Measurements from ENCODE around the gene HNRNPCL1.
"Not testable (repeated sequence)": the region's sequence is repeated elsewhere in the genome, so short reads cannot be mapped to it uniquely, and the experiment has no call there.

HNRNPCL1 gene

DNA sequence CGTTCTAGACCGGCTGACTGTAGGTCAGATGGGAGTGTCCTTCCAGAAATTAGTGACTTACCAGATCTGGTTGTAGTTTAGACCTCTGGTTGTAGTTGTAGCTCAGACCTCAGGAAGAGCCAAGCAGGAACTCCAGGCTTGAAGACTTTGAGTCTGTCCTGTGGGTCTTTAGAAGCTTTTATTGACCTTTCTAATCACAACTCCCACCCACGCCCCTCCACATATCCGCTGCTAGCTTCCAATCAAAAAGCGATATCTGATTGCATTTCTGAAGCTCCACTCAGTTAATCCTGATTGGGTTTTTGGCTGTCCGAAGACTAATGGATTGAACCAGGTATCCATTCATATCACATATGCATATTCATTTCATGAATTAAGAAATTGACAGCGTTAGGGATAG lies at the start of gene HNRNPCL1:
Gene HNRNPCL1, minus strand, starts transcription at position 101 of the 400 bp plus-strand sequence. CDS start 431 bp downstream, outside the sequence.
- DNase-seq: not testable (repeated sequence)

GRCh38 chr1:12898170-12898569 lies 49.6 kb upstream of the HNRNPCL1 start, which contains the start of gene PRAMEF10:
PRAMEF10 (minus strand) TSS chr1:12898270; CDS start chr1:12895847, 2,423 bp downstream.
- not testable (repeated sequence) for DNase-seq

DNA sequence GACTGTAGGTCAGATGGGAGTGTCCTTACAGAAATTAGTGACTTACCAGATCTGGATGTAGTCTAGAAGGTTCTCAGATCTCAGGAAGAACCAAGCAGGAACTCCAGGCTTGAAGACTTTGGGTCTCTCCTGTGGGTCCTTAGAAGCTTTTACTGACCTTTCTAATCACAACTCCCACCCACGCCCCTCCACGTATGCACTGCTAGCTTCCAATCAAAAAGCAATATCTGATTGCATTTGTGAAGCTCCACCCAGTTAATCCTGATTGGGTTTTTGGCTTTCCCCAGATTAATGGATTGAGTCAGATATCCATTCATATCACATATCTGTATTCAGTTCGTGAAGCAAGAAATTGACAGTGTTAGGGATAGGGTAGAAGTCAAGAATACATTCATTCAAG lies 37.6 kb upstream of the HNRNPCL1 start, which contains the start of gene PRAMEF4:
Gene PRAMEF4, minus strand, starts transcription at position 101 of the 400 bp plus-strand sequence. CDS start 2,807 bp downstream, outside the sequence.
- not testable (repeated sequence) for DNase-seq

- not testable (repeated sequence) for DNase-seq
Observed at GRCh38 chr1:12878453-12878852, 29.9 kb upstream of the HNRNPCL1 start.

- not testable (repeated sequence) for DNase-seq
Observed at GRCh38 chr1:12863131-12863880, 14.8 kb upstream of the HNRNPCL1 start.

GRCh38 chr1:12856786-12857185 lies 8.3 kb upstream of the HNRNPCL1 start, which contains the start of gene PRAMEF2:
PRAMEF2 (plus strand) TSS chr1:12857086; CDS start chr1:12859010, 1,924 bp downstream.
- not testable (repeated sequence) for DNase-seq

- no peak for DNase-seq
Observed at GRCh38 chr1:12851779-12852178, 3.3 kb upstream of the HNRNPCL1 start.

GRCh38 chr1:12833251-12833650 lies 15.3 kb downstream of the HNRNPCL1 start:
- not testable (repeated sequence) for DNase-seq

- not testable (repeated sequence) for DNase-seq
Observed at GRCh38 chr1:12831310-12831709, 17.2 kb downstream of the HNRNPCL1 start, which contains the start of gene PRAMEF11. PRAMEF11 (minus strand) TSS chr1:12831410; CDS start chr1:12828789, 2,621 bp downstream.

- not testable (repeated sequence) for DNase-seq
Observed at GRCh38 chr1:12819061-12819460, 29.5 kb downstream of the HNRNPCL1 start.

DNA sequence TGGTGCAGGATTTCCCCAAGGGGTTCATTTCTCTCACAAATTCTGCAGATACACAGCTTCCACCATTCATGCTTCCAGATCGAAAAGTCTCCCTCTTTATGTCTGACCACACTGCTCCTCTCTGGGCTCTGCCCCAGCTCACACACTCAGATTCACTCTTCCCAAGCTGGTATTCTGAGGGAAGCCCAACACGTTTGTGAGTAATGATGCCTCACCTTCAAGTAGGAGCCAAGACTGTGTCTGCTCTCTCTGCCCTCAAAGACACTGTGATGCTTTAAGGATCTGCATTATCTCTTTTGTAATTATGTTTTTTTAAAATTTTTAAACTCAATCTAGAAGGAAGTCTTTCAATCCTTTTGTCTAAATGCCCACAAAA lies 37.1 kb downstream of the HNRNPCL1 start:
- DNase-seq: no peak

GRCh38 chr1:12810691-12811408 lies 37.7 kb downstream of the HNRNPCL1 start:
- peak; percentile 19 for DNase-seq

DNA sequence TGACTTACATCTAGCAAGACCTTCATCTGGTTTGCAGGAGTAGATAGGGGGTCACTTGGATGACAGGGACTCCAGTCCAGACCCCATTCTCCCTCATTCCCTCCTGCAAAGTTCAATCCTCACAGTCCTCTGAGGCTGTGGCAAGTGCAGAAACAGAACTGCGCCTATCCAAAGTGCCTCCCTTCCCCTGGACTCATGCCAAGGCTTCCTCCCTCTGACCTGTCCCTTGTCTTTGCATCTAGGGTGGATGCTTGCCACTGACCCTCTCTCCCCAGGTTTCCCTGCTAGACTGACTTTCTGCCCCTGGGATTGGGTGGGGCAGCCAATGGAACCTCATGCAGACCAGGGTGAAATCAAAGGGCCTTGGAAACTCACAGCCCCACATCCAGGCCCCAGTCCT lies 38.6 kb downstream of the HNRNPCL1 start:
- DNase-seq: no peak

GRCh38 chr1:12799730-12800129 lies 48.8 kb downstream of the HNRNPCL1 start:
- no peak for DNase-seq

DNA sequence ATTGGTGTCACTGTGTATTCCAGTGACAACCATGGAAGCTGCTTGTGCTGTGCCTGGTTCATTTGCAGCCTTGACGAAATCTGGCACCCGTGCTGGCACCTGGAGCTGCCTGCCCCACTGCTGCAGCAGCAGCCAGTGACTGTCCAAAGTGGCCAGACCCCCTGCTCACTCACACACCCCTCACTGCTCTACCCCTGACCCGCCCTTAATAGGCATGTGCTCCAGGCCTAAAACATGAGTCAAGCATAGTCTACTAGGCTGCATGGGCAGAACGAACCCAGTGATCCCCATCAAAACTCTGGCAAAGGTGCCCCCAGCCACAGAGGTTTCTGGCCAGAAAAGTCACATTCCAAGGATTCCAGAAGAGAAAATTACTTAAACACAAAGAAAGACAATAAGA lies 49.6 kb downstream of the HNRNPCL1 start:
- no peak for DNase-seq

Data from OCI-M1 (cell line).